DOHH2 (cell line): ENCODE data around the gene TNS2.

Source experiments
- H3F3A ChIP-seq: fragments of 200-600 bp; sonication (generic), shearing (Covaris generic); 2 replicates; pipeline ENCODE4 v1.6.0; 2016; ENCODE audit warnings: antibody characterized with exemption, mild to moderate bottlenecking; ENCODE audit not compliant: control insufficient read depth, insufficient read depth
- H3K27ac ChIP-seq: fragments of 200-600 bp; sonication (generic); 2 replicates; pipeline ENCODE4 v1.5.1; 2014; ENCODE audit warnings: low read depth, mild to moderate bottlenecking, low read length, moderate library complexity
- H3K27me3 ChIP-seq: fragments of 200-600 bp; sonication (generic); 2 replicates; pipeline ENCODE4 v1.6.1; 2014; ENCODE audit warnings: mild to moderate bottlenecking, low read length, mixed read lengths; ENCODE audit not compliant: control insufficient read depth
- H3K36me3 ChIP-seq: fragments of 200-600 bp; sonication (generic); 2 replicates; pipeline ENCODE4 v1.6.1; 2014; ENCODE audit warnings: mild to moderate bottlenecking, low read length, moderate library complexity, mixed read lengths; ENCODE audit not compliant: control insufficient read depth
- H3K4me1 ChIP-seq: fragments of 200-600 bp; sonication (generic); 2 replicates; pipeline ENCODE4 v1.6.1; 2014; ENCODE audit warnings: mild to moderate bottlenecking, low read length, mixed read lengths; ENCODE audit not compliant: control insufficient read depth
- H3K4me2 ChIP-seq: fragments of 200-600 bp; sonication (generic); 2 replicates; pipeline ENCODE4 v1.6.0; 2014; ENCODE audit warnings: mild to moderate bottlenecking, low read length, moderate library complexity
- H3K4me3 ChIP-seq: fragments of 200-600 bp; sonication (generic); 2 replicates; pipeline ENCODE4 v1.5.1; 2014; ENCODE audit warnings: mild to moderate bottlenecking, low read length, mixed read lengths
- H3K79me2 ChIP-seq: fragments of 200-600 bp; sonication (generic); 2 replicates; pipeline ENCODE4 v1.6.1; 2014; ENCODE audit warnings: mild to moderate bottlenecking, low read length, mixed read lengths; ENCODE audit not compliant: control insufficient read depth
- H3K9me2 ChIP-seq: fragments of 200-600 bp; sonication (generic); replicated peaks from 2 replicates; pipeline ENCODE4 v1.6.1; 2014; ENCODE audit warnings: mild to moderate bottlenecking, low read length, mixed read lengths; ENCODE audit not compliant: control insufficient read depth
- H3K9me3 ChIP-seq: fragments of 200-600 bp; sonication (generic); 2 replicates; pipeline ENCODE4 v1.6.1; 2014; ENCODE audit warnings: antibody characterized with exemption, low read length, mixed read lengths; ENCODE audit not compliant: control insufficient read depth, insufficient read depth
- H4K20me1 ChIP-seq: fragments of 200-600 bp; sonication (generic); 2 replicates; pipeline ENCODE4 v1.6.0; 2014; ENCODE audit warnings: low read depth, mild to moderate bottlenecking, antibody characterized with exemption, low read length, moderate library complexity; ENCODE audit not compliant: control insufficient read depth, insufficient read depth
- CTCF ChIP-seq: fragments of 200-600 bp; sonication (generic); IDR thresholded peaks from one replicate; pipeline ENCODE4 v1.5.1; 2014; ENCODE audit warnings: antibody characterized with exemption, mild to moderate bottlenecking, low read depth, low read length; ENCODE audit not compliant: poor library complexity, severe bottlenecking
- EZH2phosphoT487 ChIP-seq: fragments of 200-600 bp; sonication (generic); IDR thresholded peaks from 2 replicates; pipeline ENCODE4 v1.6.1; 2017; ENCODE audit warnings: borderline replicate concordance, mild to moderate bottlenecking, antibody characterized with exemption, low read length, moderate library complexity, mixed read lengths

The TNS2 gene

GRCh38 chr12:53076461-53076860 lies 26.6 kb downstream of the TNS2 start:
- Histone ChIP-seq H3K4me2 (no peak overlapping the region), H3K36me3 (peaks cover 35% of the 10 kb centered on the region), H3K9me3 (no peaks in the 10 kb centered on the region), H3K4me1 (peaks cover 28% of the 10 kb centered on the region), H3K27ac (no peak overlapping the region), H4K20me1 (no peaks in the 10 kb centered on the region), H3K9me2 (no peaks in the 10 kb centered on the region), H3F3A (no peaks in the 10 kb centered on the region), H3K4me3 (no peak overlapping the region), H3K79me2 (peaks cover 18% of the 10 kb centered on the region), H3K27me3 (no peaks in the 10 kb centered on the region)
- TF ChIP-seq EZH2phosphoT487 (no peak), CTCF (no peak)

GRCh38 chr12:53077030-53077429 lies 27.2 kb downstream of the TNS2 start:
- TF ChIP-seq EZH2phosphoT487, result no peak
- TF ChIP-seq CTCF, result no peak
- H3K4me2 ChIP-seq, result no peak overlapping the region
- no peaks in the 10 kb centered on the region for H4K20me1 ChIP-seq
- H3K27ac ChIP-seq, result no peak overlapping the region
- peaks cover 25% of the 10 kb centered on the region for H3K4me1 ChIP-seq
- H3K79me2 ChIP-seq, result peaks cover 18% of the 10 kb centered on the region
- no peak overlapping the region for H3K4me3 ChIP-seq
- H3K9me3 ChIP-seq, result no peaks in the 10 kb centered on the region
- H3F3A ChIP-seq, result no peaks in the 10 kb centered on the region
- no peaks in the 10 kb centered on the region for H3K27me3 ChIP-seq
- peaks cover 35% of the 10 kb centered on the region for H3K36me3 ChIP-seq
- no peaks in the 10 kb centered on the region for H3K9me2 ChIP-seq

- Histone ChIP-seq H3K9me3 (no peaks in the 10 kb centered on the region), H3K36me3 (peaks cover 29% of the 10 kb centered on the region), H3K79me2 (peaks cover 18% of the 10 kb centered on the region), H3K27me3 (no peaks in the 10 kb centered on the region), H3F3A (no peaks in the 10 kb centered on the region), H3K4me1 (peaks cover 16% of the 10 kb centered on the region), H3K4me2 (peak overlapping the region; percentile 98), H4K20me1 (no peaks in the 10 kb centered on the region), H3K9me2 (no peaks in the 10 kb centered on the region), H3K4me3 (peak overlapping the region; percentile 90), H3K27ac (peak overlapping the region; percentile 27)
- TF ChIP-seq CTCF (no peak), EZH2phosphoT487 (no peak)
These were observed 28.8 kb downstream of the TNS2 start for GRCh38 chr12:53078425-53079225.
